Cerebellar cortex (tissue), 1 donor: Measurements from ENCODE around the gene NEU3.
"Not testable (repeated sequence)": the region's sequence is repeated elsewhere in the genome, so short reads cannot be mapped to it uniquely, and the experiment has no call there.

ENCODE experiments used
- DNase-seq: peaks from one replicate; pipeline ENCODE4 v3.0.0-alpha.2; 2015; ENCODE audit warnings: low spot score

NEU3 gene

GRCh38 chr11:75029836-75030631 lies 41.3 kb downstream of the NEU3 start:
- DNase-seq = no peak

GRCh38 chr11:75031224-75031753 lies 42.6 kb downstream of the NEU3 start:
- no peak for DNase-seq

DNA sequence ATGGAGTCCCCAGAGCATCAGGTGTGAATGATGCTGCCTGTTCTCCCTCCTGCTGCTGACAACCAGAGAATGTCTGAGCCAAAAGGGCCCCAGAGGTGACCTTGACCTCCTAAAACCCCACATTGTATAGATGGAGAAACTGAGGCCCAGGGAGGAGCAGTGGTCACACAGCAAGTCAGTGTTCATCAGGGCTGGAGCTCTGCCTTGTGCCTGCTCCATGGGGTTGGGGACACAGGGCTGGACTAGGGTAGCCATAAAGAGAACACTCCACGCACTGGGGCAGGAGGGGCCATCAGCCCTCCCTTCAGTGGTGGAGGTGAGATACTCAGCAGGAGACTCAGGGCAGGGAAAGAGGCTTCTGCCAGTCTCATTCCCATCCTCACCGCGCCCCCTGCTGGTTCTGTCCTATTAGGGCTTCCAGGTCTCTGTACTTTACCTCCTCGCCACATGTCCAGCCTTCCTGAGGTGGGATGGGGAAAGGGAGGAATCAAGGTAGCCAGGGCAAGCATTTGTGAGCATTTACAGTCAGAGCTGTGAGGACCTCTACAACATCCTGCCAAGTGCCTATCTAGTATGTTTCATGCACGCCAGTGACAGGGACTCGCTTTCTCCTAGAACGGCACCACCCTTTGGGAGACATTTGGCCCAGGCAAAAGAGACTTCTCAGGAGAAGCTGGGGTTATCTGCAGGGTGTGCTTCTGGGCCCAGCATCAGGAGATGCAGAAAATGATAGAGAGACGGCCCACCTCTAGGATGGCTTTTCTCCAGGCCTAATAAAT lies 43.2 kb downstream of the NEU3 start:
- peak; percentile 36 for DNase-seq

GRCh38 chr11:75032550-75032935 lies 43.8 kb downstream of the NEU3 start:
- DNase-seq = no peak

DNA sequence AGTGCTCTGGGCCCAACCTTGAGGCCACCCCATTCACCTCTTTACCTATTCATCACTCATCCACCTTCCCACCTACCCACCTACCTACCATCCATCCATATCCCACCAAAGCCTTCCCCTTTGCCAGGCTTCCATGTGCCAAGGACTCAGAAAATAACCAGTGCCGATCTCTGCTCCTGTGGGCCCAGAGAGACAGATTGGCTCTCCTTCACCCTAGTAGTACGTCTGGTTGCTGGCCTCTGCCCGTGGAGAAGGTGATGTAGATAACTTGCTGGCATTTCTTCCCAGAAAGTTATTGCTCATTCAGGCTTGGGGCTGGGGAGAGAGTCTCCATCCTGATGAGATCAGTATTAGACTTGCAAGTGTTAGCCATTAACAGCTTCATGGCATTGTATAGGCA lies 45.2 kb downstream of the NEU3 start:
- no peak for DNase-seq

- DNase-seq = no peak
These were observed 46.5 kb downstream of the NEU3 start for GRCh38 chr11:75035256-75035655.

DNA sequence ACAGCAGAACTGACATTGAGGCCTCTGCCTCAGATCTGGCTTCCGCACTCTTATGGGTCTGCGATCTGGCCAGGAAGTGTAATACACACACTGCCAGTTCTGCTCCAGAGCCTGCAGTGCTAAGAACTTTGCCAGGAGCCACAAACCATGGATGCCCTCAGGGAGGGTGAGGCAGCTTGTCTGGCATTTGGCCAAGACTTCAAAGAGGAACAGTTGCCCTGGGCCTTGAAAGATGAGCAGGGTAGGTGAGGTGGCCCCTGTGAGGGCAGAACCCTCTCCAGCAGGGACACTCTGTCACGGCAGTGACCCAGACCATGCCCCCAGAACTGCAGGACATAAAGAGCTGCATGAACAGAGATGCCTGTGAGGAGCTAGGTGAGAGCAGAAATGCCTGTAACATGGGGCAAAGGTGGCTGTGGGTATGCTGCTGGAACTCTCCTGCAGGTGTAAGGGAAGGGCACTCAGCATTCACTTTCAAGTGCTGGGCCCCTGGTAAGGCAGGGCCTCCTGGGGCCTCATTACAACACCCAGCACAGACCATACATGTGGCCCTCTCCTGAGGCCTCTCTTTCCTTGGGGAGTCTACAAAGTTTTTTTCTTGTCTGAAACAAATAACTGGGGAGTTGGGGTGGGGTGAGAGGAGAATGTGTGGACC lies 47.3 kb downstream of the NEU3 start:
- peak; percentile 42 for DNase-seq

GRCh38 chr11:75040167-75040770 lies 51.5 kb downstream of the NEU3 start:
- no peak for DNase-seq

DNA sequence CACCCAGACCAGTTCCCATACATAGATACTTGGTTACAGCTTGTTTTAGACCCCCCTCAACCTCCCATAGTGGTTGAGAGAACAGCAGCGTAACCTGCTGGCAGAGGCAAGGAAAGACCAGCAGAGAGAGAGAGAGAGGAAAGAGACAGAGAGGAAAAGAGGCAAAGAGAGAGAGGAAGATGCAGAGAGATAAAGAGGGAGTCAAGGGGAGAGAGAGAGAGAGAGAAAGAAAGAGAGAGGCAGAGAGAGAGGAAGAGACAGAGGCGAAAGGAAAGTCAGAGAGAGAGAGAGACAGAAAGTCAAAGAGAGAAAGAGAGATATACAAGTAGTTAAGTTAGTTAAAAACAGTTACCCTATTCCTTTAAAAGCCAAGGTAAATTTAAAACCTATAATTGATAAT lies 52.5 kb downstream of the NEU3 start:
- DNase-seq = no peak

GRCh38 chr11:75041821-75042220 lies 53.1 kb downstream of the NEU3 start:
- DNase-seq = not testable (repeated sequence)

- DNase-seq = not testable (repeated sequence)
These were observed 55.8 kb downstream of the NEU3 start for GRCh38 chr11:75044381-75045170.

- DNase-seq = not testable (repeated sequence)
These were observed 57.9 kb downstream of the NEU3 start for GRCh38 chr11:75046668-75047067.

DNA sequence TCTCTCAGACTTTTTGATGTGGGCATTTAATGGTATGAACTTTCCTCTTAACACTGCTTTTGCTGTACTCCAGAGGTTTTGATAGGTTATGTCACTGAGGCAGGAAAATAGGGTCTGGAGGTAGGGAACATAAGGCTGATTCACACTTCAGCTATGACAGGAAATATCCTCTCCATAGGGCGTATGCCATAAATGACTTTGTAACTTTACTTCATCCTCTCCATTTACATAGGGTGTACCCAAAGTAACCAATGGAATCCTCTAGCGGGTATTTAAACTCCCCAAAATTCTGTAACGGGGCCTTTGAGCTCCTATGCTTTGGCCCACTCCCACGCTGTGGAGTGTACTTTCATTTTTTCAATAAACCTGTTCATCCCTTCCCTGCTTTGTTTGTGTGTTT lies 58.5 kb downstream of the NEU3 start:
- DNase-seq = no peak

DNA sequence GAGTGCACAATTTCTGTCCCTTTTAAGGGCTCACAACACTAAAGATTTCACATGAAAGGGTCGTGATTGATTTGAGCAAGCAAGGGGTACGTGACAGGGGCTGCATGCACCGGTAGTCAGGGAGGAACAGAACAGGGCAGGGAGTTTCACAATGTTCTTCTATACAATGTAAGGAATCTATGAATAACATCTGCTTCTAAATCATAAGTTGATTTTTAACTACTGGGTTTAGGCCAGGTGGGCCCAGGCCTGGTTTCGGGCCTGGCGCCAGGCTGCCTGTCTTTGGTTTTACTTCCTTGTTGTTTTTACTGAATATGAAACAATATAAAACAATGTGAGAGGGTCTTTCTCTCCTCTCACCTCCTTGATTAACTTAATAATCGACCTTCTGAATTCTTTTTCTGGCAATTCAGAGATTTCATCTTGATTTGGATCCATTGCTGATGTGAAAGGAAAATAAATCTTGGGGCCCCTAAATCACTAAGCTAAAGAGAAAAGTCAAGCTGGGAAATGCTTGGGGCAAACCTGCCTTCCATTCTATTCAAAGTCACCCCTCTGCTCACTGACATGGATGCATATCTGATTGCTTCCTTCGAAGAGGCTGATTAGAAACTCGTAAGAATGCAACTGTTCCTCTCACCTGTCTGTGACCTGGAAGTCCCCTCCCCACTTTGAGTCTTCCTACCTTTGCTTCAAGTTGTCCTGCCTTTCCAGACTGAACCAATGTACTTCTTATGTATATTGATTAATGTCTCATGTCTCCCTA lies 61.0 kb downstream of the NEU3 start:
- not testable (repeated sequence) for DNase-seq

- DNase-seq = no peak
These were observed 61.8 kb downstream of the NEU3 start for GRCh38 chr11:75050516-75050915.

GRCh38 chr11:75051043-75051442 lies 62.3 kb downstream of the NEU3 start:
- DNase-seq = no peak

DNA sequence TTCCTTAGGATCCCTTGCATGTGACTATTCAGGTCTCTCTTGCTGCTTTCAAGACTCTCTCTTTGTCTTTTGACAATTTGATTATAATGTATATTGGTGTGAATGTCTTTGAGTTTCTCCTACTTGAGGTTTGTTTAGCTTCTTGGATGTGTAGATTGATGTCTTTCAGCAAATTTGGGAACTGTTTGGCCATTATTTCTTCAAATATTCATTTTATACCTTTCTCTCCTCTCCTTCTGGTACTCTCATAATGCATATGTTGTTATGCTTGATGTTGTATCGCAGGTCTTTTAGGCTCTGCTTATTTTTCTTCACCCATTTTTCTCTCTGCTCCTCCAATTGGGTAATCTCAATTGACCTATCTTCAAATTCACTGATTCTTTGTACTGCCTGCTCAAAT lies 63.7 kb downstream of the NEU3 start:
- DNase-seq = no peak

- no peak for DNase-seq
These were observed 66.8 kb downstream of the NEU3 start for GRCh38 chr11:75055511-75055910.

GRCh38 chr11:75056814-75057213 lies 68.1 kb downstream of the NEU3 start:
- no peak for DNase-seq

- DNase-seq = no peak
These were observed 70.6 kb downstream of the NEU3 start for GRCh38 chr11:75059299-75059698.
